ENCODE measurements around the gene CPNE4. TPM values are rescaled to one million over a fixed set of nuclear protein-coding genes. Genes with fewer than 3 reads are reported as not detected.

The CPNE4 gene
- total and polyA plus RNA-seq, 9 of the 15 experiments (the other 6 are each of a cell fraction or from before 2014, with no cell fraction given) = not detected

DNA sequence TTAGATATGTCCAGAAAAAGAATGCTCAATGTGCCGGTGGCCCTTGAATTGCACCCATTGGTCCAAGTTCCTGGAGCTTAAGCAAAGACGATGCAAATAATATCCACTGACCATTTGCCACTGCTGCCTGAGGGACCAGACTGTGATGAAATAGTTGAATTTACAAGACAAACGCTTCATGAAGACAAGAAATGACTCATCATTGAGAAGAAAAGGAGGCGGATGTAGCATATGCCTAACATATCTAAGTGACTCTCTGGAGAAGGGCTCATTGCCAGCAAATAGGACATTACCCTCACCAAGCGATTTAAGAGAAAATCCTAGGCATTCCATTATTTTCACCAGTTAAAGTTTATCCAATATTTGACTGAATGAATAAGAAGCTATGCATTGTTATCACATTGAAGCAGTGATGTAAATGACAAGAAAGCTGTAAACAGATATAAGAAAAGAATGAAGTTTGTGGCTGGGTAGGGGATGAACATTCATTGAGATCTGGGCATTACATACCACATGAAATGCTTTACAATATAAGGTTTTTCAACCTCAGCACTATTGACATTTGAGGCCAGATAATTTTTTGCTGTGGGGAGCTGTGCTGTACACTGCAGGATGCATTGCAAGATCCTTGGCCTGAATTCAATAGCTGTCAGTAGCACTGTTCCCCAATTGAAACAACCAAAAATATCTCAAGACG lies 48.9 kb upstream of the CPNE4 start:
- no peak for ATAC-seq
- no peak overlapping the region for H3K4me2 ChIP-seq (ENCODE audit: insufficient read depth, low read length)
- CTCF ChIA-PET (ENCODE audit: low intra/inter-chr PET ratio) = no interaction called here

More for the DNA sequence above, 48.9 kb upstream of the CPNE4 start:
- Histone ChIP-seq H4K20me1 (replicated peaks; ENCODE audit: control insufficient read depth, insufficient read depth, low read length) (no peaks in the 10 kb centered on the region), H3K79me2 (ENCODE audit: control insufficient read depth, insufficient read depth, low read length) (no peaks in the 10 kb centered on the region), H2AFZ (ENCODE audit: low read depth, low read length) (no peak overlapping the region), H3K9me1 (ENCODE audit: control insufficient read depth, insufficient read depth, low read length) (no peaks in the 10 kb centered on the region), H3K4me3 (no peak overlapping the region), H3K36me3 (ENCODE audit: control insufficient read depth, insufficient read depth, low read length) (no peaks in the 10 kb centered on the region), H3K9ac (ENCODE audit: insufficient read depth in 1 of 2, low read depth in 2 of 2, low read length in 2 of 2) (no peak overlapping the region), H3K9me3 (replicated peaks; ENCODE audit: control insufficient read depth, insufficient read depth, low read depth, low read length) (no peaks in the 10 kb centered on the region), H3K27ac (ENCODE audit: extremely low read depth, low read depth, low read length) (no peak overlapping the region), H3K27me3 (ENCODE audit: control insufficient read depth in 2 of 2, insufficient read depth in 2 of 2, low read length in 2 of 2) (no peaks in the 10 kb centered on the region), H3K4me1 (replicated peaks in 1 of 2; ENCODE audit: control insufficient read depth in 2 of 2, insufficient read depth in 2 of 2, low read length in 2 of 2) (no peaks in the 10 kb centered on the region)
- intact Hi-C loops (cut with micrococcal nuclease) (no loop called here), in situ Hi-C loops (cut with MboI) (no loop called here)
- DNase-seq (ENCODE audit: extremely low read depth in 1 of 4, low spot score in 3 of 4) (no peak), FAIRE-seq (no peak)
- POLR2A ChIA-PET = no interaction called here
- TF ChIP-seq THAP12 (CRISPR knock-in tag; IDR thresholded peaks at IDR 0.05) (no peak), SMAD4 (CRISPR knock-in tag; conservative IDR thresholded peaks at IDR 0.05) (no peak), GTF2F1 (IDR thresholded peaks at IDR 0.05; ENCODE audit: low read depth, low read length) (no peak), SAFB (IDR thresholded peaks at IDR 0.05; ENCODE audit: borderline replicate concordance, low read depth, low read length) (no peak), ETS2 (tag; IDR thresholded peaks at IDR 0.05; ENCODE audit: borderline replicate concordance, poor library complexity, severe bottlenecking) (no peak)
- BruUV-seq (replicated peaks) = no TSS peak
- 1% methylated on average over 6 of the region's 6 CpGs for WGBS (ENCODE audit: insufficient coverage, low coverage, missing lambda C conversion rate)

Data from K562 (cell line).